H9 (cell line): ENCODE results near the gene GNAI2. TPM values are rescaled to one million over a fixed set of nuclear protein-coding genes. Genes with fewer than 3 reads are reported as not detected.

Source experiments
- DNase-seq: peaks from one replicate; pipeline ENCODE4 v3.0.0-alpha.2; 2017
- H2AFZ ChIP-seq: one replicate; pipeline ENCODE4 v1.6.1; 2013; ENCODE audit warnings: mild to moderate bottlenecking, low read length, control low read depth, moderate library complexity
- H2AK5ac ChIP-seq: 2 replicates; pipeline ENCODE4 v1.6.1; 2013; ENCODE audit warnings: low read length, control low read depth, mixed read lengths; ENCODE audit not compliant: insufficient read length
- H2BK120ac ChIP-seq: one replicate; pipeline ENCODE4 v1.6.1; 2013; ENCODE audit warnings: low read depth, mild to moderate bottlenecking, low read length, control low read depth, inconsistent platforms; ENCODE audit not compliant: poor library complexity, severe bottlenecking
- H2BK12ac ChIP-seq: 2 replicates; pipeline ENCODE4 v1.6.1; 2013; ENCODE audit warnings: low read length, control low read depth, mixed read lengths, low read depth; ENCODE audit not compliant: insufficient read length
- H2BK15ac ChIP-seq: 2 replicates; pipeline ENCODE4 v1.6.1; 2013; ENCODE audit warnings: low read depth, low read length, control low read depth
- H2BK20ac ChIP-seq: one replicate; pipeline ENCODE4 v1.6.1; 2013; ENCODE audit warnings: low read depth, mild to moderate bottlenecking, low read length, control low read depth, inconsistent platforms; ENCODE audit not compliant: poor library complexity, severe bottlenecking
- H2BK5ac ChIP-seq: 2 replicates; pipeline ENCODE4 v1.6.1; 2013; ENCODE audit warnings: low read length, control low read depth, mixed read lengths; ENCODE audit not compliant: insufficient read length
- H3K14ac ChIP-seq: 2 replicates; pipeline ENCODE4 v1.6.1; 2013; ENCODE audit warnings: low read length, control low read depth; ENCODE audit not compliant: insufficient read depth
- H3K18ac ChIP-seq: 2 replicates; pipeline ENCODE4 v1.6.1; 2013; ENCODE audit warnings: low read depth, mild to moderate bottlenecking, mixed read lengths, low read length, control low read depth; ENCODE audit not compliant: insufficient read length
- H3K23ac ChIP-seq: 2 replicates; pipeline ENCODE4 v1.6.1; 2013; ENCODE audit warnings: low read length, control low read depth, mixed read lengths, low read depth; ENCODE audit not compliant: insufficient read length
- H3K23me2 ChIP-seq: 2 replicates; pipeline ENCODE4 v1.6.1; 2013; ENCODE audit warnings: low read depth, mild to moderate bottlenecking, mixed read lengths, low read length, control low read depth; ENCODE audit not compliant: insufficient read length, poor library complexity, severe bottlenecking
- H3K27ac ChIP-seq: 2 replicates; pipeline ENCODE4 v1.5.1; 2013; ENCODE audit warnings: low read length, control low read depth, mixed read lengths, low read depth; ENCODE audit not compliant: insufficient read length
- H3K27me3 ChIP-seq: 2 replicates; pipeline ENCODE4 v1.6.1; 2013; ENCODE audit warnings: low read length, control low read depth, inconsistent platforms; ENCODE audit not compliant: insufficient read depth
- H3K4ac ChIP-seq: 2 replicates; pipeline ENCODE4 v1.6.1; 2013; ENCODE audit warnings: low read depth, mild to moderate bottlenecking, control low read depth, inconsistent platforms, low read length, moderate library complexity
- H3K4me1 ChIP-seq: 2 replicates; pipeline ENCODE4 v1.6.1; 2013; ENCODE audit warnings: low read length, control low read depth, inconsistent platforms; ENCODE audit not compliant: insufficient read depth
- H3K4me2 ChIP-seq: 2 replicates; pipeline ENCODE4 v1.6.1; 2013; ENCODE audit warnings: low read length, control low read depth, mixed read lengths; ENCODE audit not compliant: insufficient read length, insufficient read depth
- H3K56ac ChIP-seq: 2 replicates; pipeline ENCODE4 v1.6.1; 2013; ENCODE audit warnings: low read depth, mild to moderate bottlenecking, mixed read lengths, low read length, control low read depth; ENCODE audit not compliant: insufficient read length
- H3K79me1 ChIP-seq: 2 replicates; pipeline ENCODE4 v1.6.1; 2013; ENCODE audit warnings: low read depth, mild to moderate bottlenecking, moderate library complexity, low read length, control low read depth, inconsistent platforms; ENCODE audit not compliant: insufficient read depth, poor library complexity, severe bottlenecking
- H3K79me2 ChIP-seq: 2 replicates; pipeline ENCODE4 v1.6.1; 2013; ENCODE audit warnings: low read length, control low read depth, inconsistent platforms; ENCODE audit not compliant: insufficient read depth
- H3K9ac ChIP-seq: 2 replicates; pipeline ENCODE4 v1.6.1; 2013; ENCODE audit warnings: low read length, control low read depth, mixed read lengths; ENCODE audit not compliant: insufficient read length; ENCODE audit errors: extremely low read depth
- H3K9me3 ChIP-seq: one replicate; pipeline ENCODE4 v1.6.1; 2013; ENCODE audit warnings: low read depth, low read length, inconsistent platforms; ENCODE audit not compliant: control insufficient read depth
- H3T11ph ChIP-seq: one replicate; pipeline ENCODE4 v1.6.1; 2013; ENCODE audit warnings: mild to moderate bottlenecking, low read length, control low read depth, inconsistent platforms
- H4K20me1 ChIP-seq: one replicate; pipeline ENCODE4 v1.6.1; 2013; ENCODE audit not compliant: control insufficient read depth, insufficient read length, insufficient read depth
- H4K5ac ChIP-seq: 2 replicates; pipeline ENCODE4 v1.6.1; 2013; ENCODE audit warnings: low read depth, mild to moderate bottlenecking, mixed read lengths, low read length, control low read depth; ENCODE audit not compliant: insufficient read length
- H4K8ac ChIP-seq: replicated peaks from 2 replicates; pipeline ENCODE4 v1.6.1; 2013; ENCODE audit warnings: low read length, control low read depth, mixed read lengths, low read depth; ENCODE audit not compliant: insufficient read length
- H4K91ac ChIP-seq: 2 replicates; pipeline ENCODE4 v1.6.1; 2013; ENCODE audit warnings: low read depth, mild to moderate bottlenecking, moderate library complexity, mixed read lengths, low read length, control low read depth; ENCODE audit not compliant: insufficient read length
- H3K27ac Mint-ChIP-seq, 3 experiments: 2 replicates in 2 of 3; 3 replicates in 1 of 3; pipeline ENCODE4 v1.8.0; 2020 to 2021; ENCODE audit warnings: mixed read lengths in 3 of 3, mild to moderate bottlenecking in 1 of 3, moderate library complexity in 1 of 3
- H3K27me3 Mint-ChIP-seq: 2 replicates; pipeline ENCODE4 v1.8.0; 2021; ENCODE audit warnings: low read depth, mild to moderate bottlenecking, moderate library complexity, mixed read lengths
- H3K36me3 Mint-ChIP-seq, 3 experiments: 2 replicates in 2 of 3; 3 replicates in 1 of 3; pipeline ENCODE4 v1.8.0; 2020 to 2021; ENCODE audit warnings: low read depth in 3 of 3, mixed read lengths in 3 of 3; ENCODE audit not compliant: insufficient read depth in 1 of 3
- H3K4me1 Mint-ChIP-seq, 2 experiments: 2 replicates each; pipeline ENCODE4 v1.8.0; 2020; ENCODE audit warnings: mixed read lengths in 2 of 2
- H3K4me3 Mint-ChIP-seq, 2 experiments: 2 replicates in 1 of 2; 3 replicates in 1 of 2; pipeline ENCODE4 v1.8.0; 2020 to 2021; ENCODE audit warnings: mild to moderate bottlenecking in 2 of 2, mixed read lengths in 2 of 2, moderate library complexity in 1 of 2
- H3K9me3 Mint-ChIP-seq, 2 experiments: 2 replicates in 1 of 2; 3 replicates in 1 of 2; pipeline ENCODE4 v1.8.0; 2020; ENCODE audit warnings: mild to moderate bottlenecking in 2 of 2, mixed read lengths in 2 of 2, moderate library complexity in 1 of 2
- CTCF ChIP-seq: fragments of 200-600 bp; sonication (generic); conservative IDR thresholded peaks from 3 replicates; pipeline ENCODE4 v1.8.0; 2021; ENCODE audit warnings: antibody characterized with exemption, mild to moderate bottlenecking
- WGBS: extraction: QIAGEN DNeasy Blood & Tissue Kit; methylation state at CpG from one replicate; pipeline ENCODE4 v1.1.7; 2013; ENCODE audit warnings: missing lambda C conversion rate, low lambda C conversion rate, mixed read lengths; ENCODE audit not compliant: insufficient read length; ENCODE audit errors: extremely low coverage; 5-methylcytosine and 5-hydroxymethylcytosine counted together
- total RNA-seq: library from RNA; stranded (reverse); gene quantifications from 2 replicates; pipeline ENCODE4 v1.2.1, GENCODE V29; 2021

Gene GNAI2
- total RNA-seq, 1 experiment from 2014 or later: 218 TPM

- Histone ChIP-seq H3K79me2 (no peaks in the 10 kb centered on the region), H3K14ac (no peak overlapping the region), H4K20me1 (peaks cover 3% of the 10 kb centered on the region), H4K5ac (no peak overlapping the region), H2BK12ac (no peak overlapping the region), H3T11ph (no peak overlapping the region), H3K56ac (no peak overlapping the region), H4K8ac (no peak overlapping the region), H3K27me3 (peaks cover 7% of the 10 kb centered on the region; the same call in 1 of the 2 replicates), H3K9ac (no peak overlapping the region), H2BK20ac (no peak overlapping the region), H3K27ac (no peak overlapping the region), H3K9me3 (no peaks in the 10 kb centered on the region), H3K4me2 (no peak overlapping the region), H2BK120ac (no peak overlapping the region), H3K79me1 (no peaks in the 10 kb centered on the region), H3K4ac (no peak overlapping the region), H3K23me2 (peaks cover 7% of the 10 kb centered on the region), H3K18ac (no peak overlapping the region), H3K23ac (no peak overlapping the region), H2BK15ac (no peak overlapping the region), H2AFZ (no peak overlapping the region), H3K4me1 (no peaks in the 10 kb centered on the region), H2AK5ac (no peak overlapping the region), H2BK5ac (no peak overlapping the region), H4K91ac (no peak overlapping the region)
- Mint-ChIP-seq H3K4me3 (no peak overlapping the region), H3K4me1 (peaks cover 32 to 36% of the 10 kb centered on the region in 2 experiments), H3K36me3 (no peaks in the 10 kb centered on the region), H3K27me3 (peaks cover 45% of the 10 kb centered on the region), H3K27ac (peak overlapping the region in 1 of 3 experiments; percentile 48; a peak in 1 of 7 replicates), H3K9me3 (no peaks in the 10 kb centered on the region; a peak in 1 of 5 replicates)
- WGBS: no CpG with 5 or more reads among the region's 14 CpGs
- no peak for TF ChIP-seq CTCF
- no peak for DNase-seq
These were observed 27.2 kb upstream of the GNAI2 start for GRCh38 chr3:50208677-50209344.
